BLaER1 treated with 17β-estradiol and CSF1 and Interleukin-3, amounts not matched to agents 10 nM and 100 nM (cell line): ENCODE results near the gene RPS6KA4.

ENCODE experiments used
- H3K27ac ChIP-seq, 11 experiments: shearing (Covaris generic); formaldehyde crosslinking; 2 replicates each; pipeline ENCODE4 v1.8.1; 2022
- H3K27me3 ChIP-seq, 11 experiments: shearing (Covaris generic); formaldehyde crosslinking; 2 replicates each; pipeline ENCODE4 v1.8.1; 2022
- H3K36me3 ChIP-seq, 11 experiments: shearing (Covaris generic); formaldehyde crosslinking; 2 replicates each; pipeline ENCODE4 v1.8.1; 2022
- H3K4me1 ChIP-seq, 10 experiments: shearing (Covaris generic); formaldehyde crosslinking; 2 replicates each; pipeline ENCODE4 v1.8.1; 2022
- H3K4me2 ChIP-seq, 11 experiments: shearing (Covaris generic); formaldehyde crosslinking; 2 replicates each; pipeline ENCODE4 v1.8.1; 2022
- H3K4me3 ChIP-seq, 10 experiments: shearing (Covaris generic); formaldehyde crosslinking; 2 replicates each; pipeline ENCODE4 v1.8.1; 2022
- H3K9ac ChIP-seq, 11 experiments: shearing (Covaris generic); formaldehyde crosslinking; 2 replicates each; pipeline ENCODE4 v1.8.1; 2022
- H3K9me3 ChIP-seq, 11 experiments: shearing (Covaris generic); formaldehyde crosslinking; replicated peaks in 1 of 11; 2 replicates each; pipeline ENCODE4 v1.8.1; 2022
- H4K20me1 ChIP-seq, 11 experiments: shearing (Covaris generic); formaldehyde crosslinking; 2 replicates each; pipeline ENCODE4 v1.8.1; 2022
- Cebpa-rat ChIP-seq, 11 experiments: shearing (Covaris generic); IDR thresholded peaks; 2 replicates each; pipeline ENCODE4 v1.8.1; 2022

RPS6KA4 gene

DNA sequence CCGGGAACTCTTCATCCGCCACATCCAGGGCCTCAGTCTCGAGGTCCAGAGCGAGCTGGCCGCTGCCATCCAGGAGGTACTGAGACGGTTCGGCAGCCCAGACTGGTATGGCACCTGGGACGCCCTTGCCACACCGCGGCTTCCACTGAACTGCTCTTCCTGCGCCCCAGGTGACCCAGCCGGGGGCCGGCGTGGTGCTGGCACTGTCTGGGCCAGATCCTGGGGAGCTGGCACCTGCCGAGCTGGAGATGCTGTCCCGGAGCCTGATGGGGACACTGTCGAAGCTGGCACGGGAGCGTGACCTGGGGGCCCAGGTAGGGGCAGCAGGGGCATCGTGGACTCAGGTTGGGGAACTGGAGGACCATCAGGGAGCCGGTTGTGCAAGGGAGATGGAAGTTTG is 17.5 kb upstream of the RPS6KA4 start:
- H3K27me3 ChIP-seq: no peaks in the 10 kb centered on the region
- peaks cover 39 to 94% (median 81%) of the 10 kb centered on the region in 10 experiments for H3K4me1 ChIP-seq
- H3K4me3 ChIP-seq: peak overlapping the region in 6 of 10 experiments; percentile 48 to 65 (median 54); a peak in 7 of 20 replicates
- H4K20me1 ChIP-seq: no peaks in the 10 kb centered on the region; a peak in 1 of 22 replicates
- no peak for TF ChIP-seq Cebpa-rat (IDR thresholded peaks at IDR 0.05)
- H3K4me2 ChIP-seq: peak overlapping the region; percentile 74 to 95 (median 90)
- H3K9me3 ChIP-seq: no peaks in the 10 kb centered on the region
- peak overlapping the region in 8 of 11 experiments; percentile 70 to 93 (median 86); a peak in 14 of 22 replicates for H3K27ac ChIP-seq
- H3K36me3 ChIP-seq: no peaks in the 10 kb centered on the region; a peak in 2 of 22 replicates
- peak overlapping the region in 8 of 11 experiments; percentile 63 to 83 (median 76); a peak in 12 of 22 replicates for H3K9ac ChIP-seq

DNA sequence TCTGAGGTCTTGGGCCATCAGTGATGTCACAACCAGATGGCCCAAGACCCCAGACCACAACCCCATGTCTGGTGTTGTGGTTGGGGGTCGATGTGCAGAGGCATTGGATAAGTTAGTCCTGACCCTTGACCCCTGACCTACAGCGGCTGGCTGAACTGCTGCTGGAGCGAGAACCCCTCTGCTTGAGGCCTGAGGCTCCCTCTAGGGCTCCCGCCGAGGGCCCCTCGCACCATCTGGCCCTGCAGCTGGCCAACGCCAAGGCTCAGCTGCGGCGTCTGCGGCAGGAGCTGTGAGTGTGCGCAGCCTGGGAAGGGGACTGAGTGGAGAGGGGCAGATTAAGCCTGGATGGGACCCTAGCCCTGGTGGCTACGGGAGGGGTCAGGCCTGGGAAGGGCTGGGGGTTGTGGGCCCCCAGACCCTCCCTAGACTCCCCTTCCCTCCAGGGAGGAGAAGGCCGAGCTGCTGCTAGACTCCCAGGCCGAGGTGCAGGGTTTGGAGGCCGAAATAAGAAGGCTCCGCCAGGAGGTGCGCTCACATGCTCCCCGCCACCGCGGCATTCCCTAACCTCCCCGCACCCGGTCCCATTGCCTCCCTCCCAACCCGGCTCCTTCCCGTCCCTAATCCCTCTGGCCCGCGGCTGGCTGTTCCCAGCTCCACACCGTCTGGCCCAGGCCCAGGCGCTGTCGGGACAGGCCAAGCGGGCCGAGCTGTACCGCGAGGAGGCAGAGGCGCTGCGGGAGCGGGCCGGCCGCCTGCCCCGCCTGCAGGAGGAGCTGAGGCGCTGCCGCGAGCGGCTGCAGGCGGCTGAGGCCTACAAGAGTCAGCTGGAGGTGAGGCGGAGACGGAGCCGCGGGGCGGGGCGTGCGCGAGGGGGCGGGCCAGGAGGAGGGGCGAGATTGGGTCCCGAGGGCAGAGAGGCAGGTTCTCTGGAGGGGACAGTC is 16.8 kb upstream of the RPS6KA4 start:
- Histone ChIP-seq H3K27me3 (no peaks in the 10 kb centered on the region), H4K20me1 (no peaks in the 10 kb centered on the region; a peak in 1 of 22 replicates), H3K4me1 (peaks cover 39 to 93% (median 79%) of the 10 kb centered on the region in 10 experiments), H3K4me2 (peak overlapping the region; percentile 74 to 95 (median 90)), H3K9ac (peak overlapping the region; percentile 43 to 83 (median 68); a peak in 20 of 22 replicates), H3K9me3 (no peaks in the 10 kb centered on the region), H3K36me3 (no peaks in the 10 kb centered on the region; a peak in 2 of 22 replicates), H3K27ac (peak overlapping the region in 10 of 11 experiments; percentile 22 to 91 (median 70); a peak in 19 of 22 replicates), H3K4me3 (peak overlapping the region in 2 of 10 experiments; percentile 9 to 50; a peak in 5 of 20 replicates)
- TF ChIP-seq Cebpa-rat (IDR thresholded peaks at IDR 0.05): no peak

DNA sequence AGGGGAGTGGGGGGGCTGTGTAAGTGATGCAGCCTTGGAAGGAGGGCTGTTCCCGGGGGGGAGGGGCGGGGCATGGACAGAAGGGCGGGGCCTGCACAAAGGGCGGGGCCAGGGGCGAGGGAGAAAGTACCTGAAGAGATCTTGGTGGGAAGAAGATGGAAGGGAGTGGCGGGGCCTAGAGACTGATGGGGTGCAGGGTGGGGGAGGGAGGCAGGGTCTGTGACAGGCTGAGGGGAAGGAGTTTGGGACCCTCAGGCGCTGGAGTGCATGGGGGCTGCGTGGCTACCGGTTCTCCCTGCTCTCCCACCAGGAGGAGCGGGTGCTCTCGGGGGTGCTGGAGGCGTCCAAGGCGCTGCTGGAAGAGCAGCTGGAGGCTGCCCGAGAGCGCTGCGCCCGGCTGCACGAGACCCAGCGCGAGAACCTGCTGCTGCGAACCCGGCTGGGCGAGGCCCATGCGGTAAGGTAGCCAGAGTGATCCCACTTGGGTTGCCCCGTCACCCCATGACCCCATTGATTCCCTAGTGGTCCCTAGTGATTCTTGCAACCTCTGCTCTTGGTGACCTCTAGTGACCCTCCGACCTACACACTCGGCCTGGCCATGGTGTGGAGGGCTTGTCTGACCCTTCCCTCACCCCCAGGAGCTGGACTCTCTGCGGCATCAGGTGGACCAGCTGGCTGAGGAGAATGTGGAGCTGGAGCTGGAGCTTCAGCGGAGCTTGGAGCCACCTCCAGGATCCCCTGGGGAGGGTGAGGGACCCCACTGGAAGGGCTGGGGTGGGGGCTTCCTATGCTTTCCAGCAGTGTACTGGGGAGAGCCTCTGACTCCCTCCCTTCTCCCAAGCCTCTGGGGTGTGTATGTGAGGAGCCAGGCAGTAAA is 15.9 kb upstream of the RPS6KA4 start:
- Histone ChIP-seq H3K36me3 (no peaks in the 10 kb centered on the region; a peak in 2 of 22 replicates), H4K20me1 (peaks cover 0 to 3% (median 0%) of the 10 kb centered on the region in 11 experiments; a peak in 1 of 22 replicates), H3K27ac (no peak overlapping the region; a peak in 1 of 22 replicates), H3K4me3 (no peak overlapping the region), H3K27me3 (no peaks in the 10 kb centered on the region), H3K4me2 (peak overlapping the region in 8 of 11 experiments; percentile 11 to 94 (median 26); a peak in 9 of 22 replicates), H3K9ac (peak overlapping the region in 4 of 11 experiments; percentile 7 to 54 (median 24); a peak in 4 of 22 replicates), H3K4me1 (peaks cover 42 to 93% (median 80%) of the 10 kb centered on the region in 10 experiments), H3K9me3 (no peaks in the 10 kb centered on the region)
- TF ChIP-seq Cebpa-rat (IDR thresholded peaks at IDR 0.05): no peak

DNA sequence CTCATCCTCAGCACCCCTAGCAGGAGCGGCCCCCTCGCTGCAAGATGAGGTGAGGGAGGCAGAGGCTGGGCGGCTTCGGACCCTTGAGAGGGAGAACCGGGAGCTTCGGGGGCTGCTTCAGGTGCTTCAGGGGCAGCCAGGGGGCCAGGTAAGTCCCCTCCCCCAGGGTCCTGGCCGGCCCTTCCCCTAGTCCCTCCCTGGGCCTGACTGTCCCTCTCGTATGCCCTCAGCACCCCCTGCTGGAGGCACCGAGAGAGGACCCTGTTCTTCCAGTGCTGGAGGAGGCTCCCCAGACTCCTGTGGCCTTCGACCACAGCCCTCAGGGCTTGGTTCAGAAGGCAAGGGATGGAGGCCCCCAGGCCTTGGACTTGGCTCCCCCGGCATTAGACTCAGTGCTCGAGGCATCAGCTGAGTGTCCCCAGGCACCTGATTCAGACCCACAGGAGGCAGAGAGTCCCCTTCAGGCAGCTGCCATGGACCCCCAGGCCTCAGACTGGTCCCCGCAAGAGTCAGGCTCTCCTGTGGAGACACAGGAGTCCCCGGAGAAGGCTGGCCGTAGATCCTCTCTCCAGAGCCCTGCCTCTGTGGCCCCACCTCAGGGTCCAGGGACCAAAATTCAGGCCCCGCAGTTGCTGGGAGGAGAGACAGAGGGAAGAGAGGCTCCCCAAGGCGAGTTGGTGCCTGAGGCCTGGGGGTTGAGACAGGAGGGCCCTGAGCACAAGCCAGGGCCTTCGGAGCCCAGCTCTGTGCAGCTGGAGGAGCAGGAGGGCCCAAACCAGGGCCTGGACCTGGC is 15.0 kb upstream of the RPS6KA4 start:
- Histone ChIP-seq H3K4me1 (peaks cover 41 to 93% (median 78%) of the 10 kb centered on the region in 10 experiments), H3K36me3 (no peaks in the 10 kb centered on the region; a peak in 2 of 22 replicates), H3K27me3 (no peaks in the 10 kb centered on the region), H3K9ac (peak overlapping the region in 8 of 11 experiments; percentile 4 to 54 (median 24); a peak in 9 of 22 replicates), H3K4me3 (no peak overlapping the region), H3K27ac (peak overlapping the region in 6 of 11 experiments; percentile 9 to 56 (median 27); a peak in 9 of 22 replicates), H4K20me1 (peaks cover 0 to 3% (median 0%) of the 10 kb centered on the region in 11 experiments; a peak in 1 of 22 replicates), H3K9me3 (no peaks in the 10 kb centered on the region), H3K4me2 (peak overlapping the region in 2 of 11 experiments; percentile 21 to 27; a peak in 1 of 22 replicates)
- TF ChIP-seq Cebpa-rat (IDR thresholded peaks at IDR 0.05): no peak

DNA sequence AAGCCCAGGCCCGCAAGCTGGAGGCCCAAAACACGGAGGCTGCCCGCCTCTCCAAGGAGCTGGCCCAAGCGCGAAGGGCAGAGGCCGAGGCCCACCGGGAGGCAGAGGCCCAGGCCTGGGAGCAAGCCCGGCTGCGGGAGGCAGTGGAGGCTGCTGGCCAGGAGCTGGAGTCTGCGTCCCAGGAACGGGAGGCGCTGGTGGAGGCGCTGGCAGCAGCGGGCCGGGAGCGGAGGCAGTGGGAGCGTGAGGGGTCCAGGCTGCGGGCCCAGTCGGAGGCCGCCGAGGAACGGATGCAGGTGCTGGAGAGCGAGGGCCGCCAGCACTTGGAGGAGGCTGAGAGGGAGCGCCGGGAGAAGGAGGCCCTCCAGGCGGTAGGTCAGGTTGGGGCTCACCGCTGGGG is 14.2 kb upstream of the RPS6KA4 start:
- no peak for TF ChIP-seq Cebpa-rat (IDR thresholded peaks at IDR 0.05)
- H3K36me3 ChIP-seq: no peaks in the 10 kb centered on the region; a peak in 2 of 22 replicates
- peaks cover 0 to 3% (median 0%) of the 10 kb centered on the region in 11 experiments; a peak in 1 of 22 replicates for H4K20me1 ChIP-seq
- no peak overlapping the region for H3K4me2 ChIP-seq
- H3K9me3 ChIP-seq: no peaks in the 10 kb centered on the region
- H3K4me3 ChIP-seq: no peak overlapping the region
- peaks cover 33 to 91% (median 76%) of the 10 kb centered on the region in 10 experiments for H3K4me1 ChIP-seq
- peaks cover 0 to 3% (median 0%) of the 10 kb centered on the region in 11 experiments; a peak in 3 of 22 replicates for H3K27me3 ChIP-seq
- peak overlapping the region in 6 of 11 experiments; percentile 4 to 54 (median 24); a peak in 6 of 22 replicates for H3K9ac ChIP-seq
- peak overlapping the region in 6 of 11 experiments; percentile 9 to 56 (median 27); a peak in 5 of 22 replicates for H3K27ac ChIP-seq

DNA sequence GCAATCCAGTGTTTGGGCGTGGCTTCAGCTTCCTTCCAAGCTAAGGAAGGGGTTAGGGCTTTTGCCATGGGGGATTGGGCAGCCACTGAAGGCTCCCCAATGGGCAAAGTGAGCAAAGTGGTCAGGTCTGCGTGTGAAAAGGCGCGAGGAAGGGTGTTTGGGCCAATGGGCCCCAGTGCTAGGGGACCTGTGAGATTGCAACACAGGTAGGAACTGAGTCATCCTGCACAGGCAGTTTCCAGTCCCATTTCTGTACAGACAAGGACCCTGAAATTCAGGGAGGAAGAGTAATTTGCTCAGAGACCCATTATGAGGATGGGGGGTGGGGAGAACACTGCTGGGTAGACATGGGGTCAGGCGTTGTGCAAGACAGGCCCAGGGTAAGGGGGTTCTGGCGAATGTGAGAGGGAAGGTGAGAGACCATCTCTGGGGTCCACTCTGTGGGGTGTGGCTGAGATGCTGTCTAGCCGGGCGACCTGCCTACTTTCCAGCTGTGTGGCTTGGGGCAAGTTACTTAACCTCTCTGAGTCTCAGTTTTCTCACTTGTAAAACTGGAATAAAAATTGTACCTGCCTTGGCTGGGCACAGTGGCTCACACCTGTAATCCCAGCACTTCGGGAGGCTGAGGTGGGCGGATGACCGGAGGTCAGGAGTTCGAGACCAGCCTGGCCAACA is 11.6 kb upstream of the RPS6KA4 start:
- Histone ChIP-seq H3K4me3 (no peak overlapping the region), H3K4me2 (peak overlapping the region; percentile 10 to 79 (median 41); a peak in 18 of 22 replicates), H3K36me3 (no peaks in the 10 kb centered on the region; a peak in 2 of 22 replicates), H3K9ac (no peak overlapping the region), H3K9me3 (no peaks in the 10 kb centered on the region), H3K27me3 (peaks cover 0 to 29% (median 0%) of the 10 kb centered on the region in 11 experiments; a peak in 7 of 22 replicates), H3K27ac (no peak overlapping the region), H4K20me1 (peaks cover 0 to 20% (median 13%) of the 10 kb centered on the region in 11 experiments; a peak in 11 of 22 replicates), H3K4me1 (peaks cover 26 to 91% (median 76%) of the 10 kb centered on the region in 10 experiments)
- TF ChIP-seq Cebpa-rat (IDR thresholded peaks at IDR 0.05): peak in 2 of 11 experiments; percentile 18 to 25; a peak in 2 of 22 replicates

DNA sequence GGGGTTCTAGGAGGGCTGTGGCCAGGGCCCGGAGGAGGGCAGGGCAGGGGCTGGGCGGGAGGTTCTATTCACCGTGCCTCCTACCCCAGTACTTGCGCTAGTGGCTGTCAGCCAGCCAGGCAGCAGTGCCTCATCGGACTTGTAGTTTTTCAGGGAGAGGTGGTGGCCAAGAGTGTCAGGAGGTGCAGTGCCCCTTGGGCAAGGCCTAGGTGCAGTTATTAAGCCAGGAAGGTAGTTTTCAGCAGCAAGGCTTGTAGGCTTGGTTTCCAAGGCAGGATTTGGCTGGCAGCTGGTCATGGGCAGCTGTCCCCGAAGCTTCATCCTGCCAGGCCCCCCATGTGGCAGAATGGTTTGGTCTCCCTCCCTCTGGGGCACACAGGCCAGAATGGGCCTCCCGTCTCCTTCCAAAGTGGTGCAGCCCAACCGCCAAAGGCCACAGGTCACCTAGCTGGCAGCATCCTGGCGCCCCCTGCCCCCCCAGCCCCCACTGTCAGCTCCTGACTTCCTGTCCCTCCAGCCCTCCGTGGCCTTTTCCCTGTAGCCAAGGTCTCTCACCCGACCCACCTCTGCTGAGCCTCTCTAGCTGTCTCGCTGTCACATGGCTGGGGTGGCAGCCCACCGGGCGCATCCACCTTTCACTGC is 10.5 kb upstream of the RPS6KA4 start:
- H3K9ac ChIP-seq: no peak overlapping the region
- H3K4me1 ChIP-seq: peaks cover 35 to 96% (median 80%) of the 10 kb centered on the region in 10 experiments
- no peak for TF ChIP-seq Cebpa-rat (IDR thresholded peaks at IDR 0.05)
- peaks cover 0 to 27% (median 15%) of the 10 kb centered on the region in 11 experiments; a peak in 11 of 22 replicates for H4K20me1 ChIP-seq
- peaks cover 0 to 41% (median 0%) of the 10 kb centered on the region in 11 experiments; a peak in 7 of 22 replicates for H3K27me3 ChIP-seq
- H3K9me3 ChIP-seq: no peaks in the 10 kb centered on the region
- no peak overlapping the region for H3K4me3 ChIP-seq
- no peak overlapping the region for H3K27ac ChIP-seq
- peak overlapping the region in 7 of 11 experiments; percentile 3 to 49 (median 39); a peak in 8 of 22 replicates for H3K4me2 ChIP-seq
- no peaks in the 10 kb centered on the region; a peak in 2 of 22 replicates for H3K36me3 ChIP-seq
